Endothelial cell of hepatic sinusoid (primary cell): ENCODE measurements around the gene RALGAPA1.

ENCODE experiments used
- in situ Hi-C: cut with HindIII; loops from 2 replicates; pipeline ENCODE4 v1.10.0; 2017; ENCODE audit warnings: low sequenced_read_pairs

Gene RALGAPA1

GRCh38 chr14:35557221-35557747 lies 251.8 kb downstream of the RALGAPA1 start:
- in situ Hi-C loops, result no loop called here

DNA sequence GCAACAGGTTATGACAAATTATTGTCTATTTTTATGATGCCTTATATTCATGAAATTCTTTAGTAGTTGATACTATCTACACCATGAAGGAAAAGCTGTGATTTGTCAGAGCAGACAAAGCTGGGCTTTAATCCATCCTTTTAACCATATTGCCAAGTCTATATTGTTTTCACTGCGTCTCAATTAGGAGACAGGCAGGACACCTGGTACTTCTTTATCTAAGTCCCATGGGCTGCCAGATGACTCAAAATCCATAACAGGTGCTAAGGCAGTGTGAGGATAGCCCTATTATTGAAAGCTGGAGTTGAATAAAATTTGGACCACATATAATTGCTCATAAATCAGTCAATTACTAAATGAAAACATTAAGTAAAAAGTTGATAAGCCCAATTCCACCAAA lies 252.5 kb downstream of the RALGAPA1 start:
- in situ Hi-C loops, result no loop called here

- in situ Hi-C loops, result no loop called here
Measured at GRCh38 chr14:35553808-35554207, 255.3 kb downstream of the RALGAPA1 start.

GRCh38 chr14:35551081-35551480 lies 258.0 kb downstream of the RALGAPA1 start:
- in situ Hi-C loops, result no loop called here

GRCh38 chr14:35549551-35549950 lies 259.5 kb downstream of the RALGAPA1 start:
- in situ Hi-C loops, result no loop called here

DNA sequence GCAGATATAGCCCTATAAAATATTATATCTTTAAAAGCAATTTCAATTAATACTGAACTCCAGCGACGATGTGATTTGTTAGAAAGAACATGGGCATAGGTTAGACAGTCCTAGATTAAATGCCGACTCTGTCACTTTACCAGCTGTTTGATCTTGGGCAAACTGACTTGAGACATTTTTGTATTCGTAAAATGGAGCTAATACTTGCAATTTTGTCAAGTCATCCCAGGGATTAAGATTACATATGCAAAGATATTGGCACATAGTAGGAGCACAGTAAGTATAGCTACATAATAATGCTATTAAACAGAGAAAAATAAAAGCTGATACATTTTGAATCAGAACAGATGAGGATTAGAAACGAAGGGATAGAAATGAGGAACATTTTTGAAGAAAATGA lies 266.1 kb downstream of the RALGAPA1 start:
- in situ Hi-C loops, result no loop called here

GRCh38 chr14:35539969-35540368 lies 269.1 kb downstream of the RALGAPA1 start:
- in situ Hi-C loops, result no loop called here

- in situ Hi-C loops, result no loop called here
Measured at GRCh38 chr14:35535483-35536112, 273.5 kb downstream of the RALGAPA1 start.

DNA sequence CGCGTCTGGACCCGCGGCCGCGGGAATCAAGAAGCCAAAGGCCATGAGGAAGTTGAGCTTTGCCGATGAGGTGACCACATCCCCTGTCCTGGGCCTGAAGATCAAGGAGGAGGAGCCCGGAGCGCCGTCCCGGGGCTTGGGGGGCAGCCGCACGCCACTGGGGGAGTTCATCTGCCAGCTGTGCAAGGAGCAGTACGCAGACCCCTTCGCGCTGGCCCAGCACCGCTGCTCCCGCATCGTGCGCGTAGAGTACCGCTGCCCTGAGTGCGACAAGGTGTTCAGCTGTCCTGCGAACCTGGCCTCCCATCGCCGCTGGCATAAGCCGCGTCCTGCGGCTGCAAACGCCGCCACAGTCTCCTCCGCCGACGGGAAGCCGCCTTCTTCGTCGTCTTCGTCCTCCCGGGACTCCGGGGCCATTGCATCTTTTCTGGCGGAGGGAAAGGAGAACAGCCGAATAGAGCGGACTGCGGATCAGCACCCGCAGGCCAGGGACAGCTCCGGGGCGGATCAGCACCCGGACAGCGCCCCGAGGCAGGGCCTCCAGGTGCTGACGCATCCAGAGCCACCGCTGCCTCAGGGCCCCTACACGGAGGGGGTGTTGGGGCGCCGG lies 274.1 kb downstream of the RALGAPA1 start:
- in situ Hi-C loops, result no loop called here

DNA sequence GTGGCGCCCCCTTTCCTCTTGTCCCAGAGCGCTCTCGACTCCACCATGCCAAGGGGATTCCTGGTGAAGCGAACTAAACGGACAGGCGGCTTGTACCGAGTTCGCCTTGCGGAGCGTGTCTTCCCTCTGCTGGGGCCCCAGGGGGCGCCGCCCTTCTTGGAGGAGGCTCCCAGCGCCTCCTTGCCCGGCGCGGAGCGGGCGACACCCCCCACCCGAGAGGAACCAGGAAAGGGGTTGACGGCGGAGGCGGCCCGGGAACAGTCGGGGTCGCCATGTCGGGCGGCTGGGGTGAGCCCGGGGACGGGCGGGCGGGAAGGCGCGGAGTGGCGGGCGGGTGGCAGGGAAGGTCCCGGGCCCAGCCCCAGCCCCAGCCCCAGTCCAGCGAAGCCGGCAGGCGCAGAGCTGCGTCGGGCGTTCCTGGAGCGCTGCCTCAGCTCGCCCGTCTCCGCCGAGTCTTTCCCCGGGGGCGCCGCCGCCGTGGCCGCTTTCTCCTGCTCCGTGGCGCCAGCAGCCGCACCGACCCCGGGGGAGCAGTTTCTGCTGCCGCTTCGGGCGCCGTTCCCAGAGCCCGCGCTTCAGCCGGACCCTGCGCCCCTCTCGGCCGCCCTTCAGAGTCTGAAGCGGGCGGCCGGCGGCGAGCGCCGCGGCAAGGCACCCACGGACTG lies 274.8 kb downstream of the RALGAPA1 start:
- in situ Hi-C loops, result no loop called here

DNA sequence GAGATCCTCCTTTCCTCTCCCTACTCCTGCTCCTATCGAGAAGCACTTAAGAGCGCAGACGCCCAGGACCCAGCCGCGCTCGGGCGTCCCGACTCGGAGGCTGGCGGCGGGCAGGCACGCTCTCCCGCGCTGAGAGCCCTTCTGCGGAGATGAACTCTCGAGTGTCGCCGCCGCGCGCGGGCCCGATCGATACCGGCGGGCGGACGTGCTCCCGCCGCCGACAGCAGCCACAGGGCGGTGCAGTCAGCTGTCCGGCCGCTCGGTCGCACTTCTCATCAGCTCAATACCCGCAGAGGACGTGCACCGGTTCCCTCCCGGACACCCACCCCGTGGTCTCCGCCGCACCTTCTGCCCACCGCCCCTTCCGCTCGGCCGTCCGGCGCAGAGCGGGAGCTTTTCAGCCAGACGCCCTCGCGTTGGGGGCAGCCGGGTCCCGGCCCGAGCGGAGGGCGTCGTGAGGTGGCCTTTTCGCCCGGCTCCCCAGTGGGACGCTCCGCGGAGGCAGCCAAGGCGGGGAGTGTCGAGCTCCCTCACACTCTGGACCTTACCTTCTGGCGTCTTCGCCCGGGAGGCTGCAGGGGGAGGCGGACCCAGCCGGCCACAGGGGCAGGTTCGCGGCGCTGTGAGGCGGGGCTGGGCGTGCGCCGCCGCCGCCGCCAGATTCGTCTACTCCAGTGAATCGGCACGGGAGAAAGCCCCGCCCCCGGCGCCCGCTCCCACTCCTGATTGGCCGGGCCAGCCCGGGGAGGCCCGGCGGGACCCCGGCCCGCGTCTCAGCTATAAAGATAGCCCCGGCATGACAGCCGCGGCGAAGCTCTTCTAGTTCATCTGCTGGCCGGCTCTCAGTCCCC lies 275.5 kb downstream of the RALGAPA1 start, which contains the start of gene INSM2:
Gene INSM2 (plus strand): TSS at position 808 of the 851 bp plus-strand sequence. CDS start 89 bp downstream, outside the sequence.
- in situ Hi-C loops, result no loop called here

DNA sequence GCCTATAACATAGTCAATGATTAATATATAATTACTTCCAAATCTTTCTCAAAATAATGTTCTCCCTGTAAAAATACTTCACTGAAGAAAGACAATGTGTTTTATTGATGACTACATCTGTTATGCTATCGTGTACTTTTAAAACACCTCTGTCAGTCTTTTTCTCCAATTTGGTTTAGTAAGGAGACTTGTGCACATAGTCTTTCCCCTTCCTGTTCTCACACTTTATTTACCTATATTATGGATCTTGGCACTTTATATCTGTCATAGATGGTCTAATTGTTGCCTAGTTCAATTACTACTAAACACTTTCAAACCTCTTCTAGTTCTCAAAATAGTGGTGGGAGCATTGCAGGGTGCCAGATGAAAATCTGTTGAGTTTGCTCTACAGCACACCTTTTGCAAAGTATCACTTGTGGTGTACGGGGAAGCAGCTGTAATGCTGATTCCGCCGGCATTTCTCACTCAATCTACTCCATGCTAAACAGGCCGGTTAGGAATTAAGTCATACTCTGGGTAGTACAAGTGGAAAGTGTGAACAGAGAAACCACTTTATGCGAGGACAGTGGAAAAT lies 276.2 kb downstream of the RALGAPA1 start:
- in situ Hi-C loops, result no loop called here

DNA sequence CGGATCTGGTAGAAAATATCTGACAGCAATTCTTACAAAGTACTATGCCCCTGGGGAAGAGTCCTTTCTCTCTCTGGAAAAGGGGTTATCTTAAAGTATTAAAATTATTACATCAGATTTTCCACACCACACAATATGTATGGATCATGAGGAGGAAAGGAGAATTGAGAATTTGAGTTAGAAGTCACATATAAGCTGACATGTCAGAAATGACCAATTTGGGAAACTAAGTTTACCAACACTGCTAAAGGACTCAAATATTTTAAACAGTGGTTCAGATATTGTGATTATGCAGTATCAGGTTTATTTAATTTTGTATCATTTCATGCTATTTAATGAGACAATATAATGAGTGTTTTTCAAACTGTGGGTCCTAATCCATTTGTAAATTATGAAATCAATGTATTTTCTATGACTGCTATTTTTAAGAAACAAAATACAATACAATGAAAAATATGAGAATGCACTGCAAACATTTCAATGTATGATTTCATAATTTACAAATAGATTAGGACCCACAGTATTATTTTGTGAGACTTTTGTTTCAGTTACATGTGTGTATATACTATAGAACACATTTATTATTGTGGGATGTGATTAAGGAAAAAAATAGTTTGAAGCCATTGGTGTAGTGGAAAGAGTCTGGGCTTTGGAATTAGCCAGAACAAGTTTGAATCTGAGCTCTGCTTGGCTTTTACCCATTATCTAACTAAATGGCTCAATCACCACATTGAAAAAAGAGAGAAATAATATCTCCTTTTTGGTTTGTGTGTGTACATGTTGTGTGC lies 276.9 kb downstream of the RALGAPA1 start:
- in situ Hi-C loops, result no loop called here

- in situ Hi-C loops, result no loop called here
Measured at GRCh38 chr14:35526962-35527361, 282.1 kb downstream of the RALGAPA1 start.

DNA sequence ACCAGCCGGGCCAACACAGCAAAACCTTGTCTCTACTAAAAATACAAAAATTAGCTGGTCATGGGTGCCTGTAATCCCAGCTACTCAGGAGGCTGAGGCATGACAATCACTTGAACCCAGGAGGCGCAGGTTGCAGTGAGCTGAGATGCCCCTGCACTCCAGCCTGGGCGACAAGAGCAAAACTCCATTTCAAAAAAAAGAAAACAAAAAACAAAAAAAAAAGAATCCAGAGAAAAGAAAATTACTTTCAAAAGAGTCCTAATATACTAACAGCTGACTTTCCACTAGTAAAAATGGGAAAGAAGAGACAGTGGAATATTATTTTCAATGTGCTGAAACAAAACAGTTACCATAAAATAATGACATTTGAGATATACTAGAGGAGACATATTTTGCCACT lies 283.4 kb downstream of the RALGAPA1 start:
- in situ Hi-C loops, result no loop called here

- in situ Hi-C loops, result no loop called here
Measured at GRCh38 chr14:35519986-35520385, 289.1 kb downstream of the RALGAPA1 start.

DNA sequence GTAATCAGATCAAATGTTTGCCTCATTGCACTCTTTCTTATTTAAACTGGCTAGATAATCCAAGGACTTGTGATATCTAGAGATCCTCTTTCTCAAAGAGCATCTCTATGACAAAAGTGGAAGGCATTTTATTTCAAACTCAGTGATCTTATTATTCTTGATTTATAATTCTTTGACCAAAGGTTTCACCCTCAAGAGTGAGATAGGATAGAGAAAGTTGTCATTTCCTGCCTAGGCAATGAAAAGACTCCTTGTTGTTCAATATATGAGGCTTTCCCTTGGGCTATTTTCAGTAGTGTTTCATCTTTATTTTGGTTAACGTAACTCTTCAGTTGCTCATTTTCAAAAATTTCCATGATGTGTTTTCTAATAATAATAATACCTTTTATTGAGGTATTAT lies 293.2 kb downstream of the RALGAPA1 start:
- in situ Hi-C loops, result no loop called here

DNA sequence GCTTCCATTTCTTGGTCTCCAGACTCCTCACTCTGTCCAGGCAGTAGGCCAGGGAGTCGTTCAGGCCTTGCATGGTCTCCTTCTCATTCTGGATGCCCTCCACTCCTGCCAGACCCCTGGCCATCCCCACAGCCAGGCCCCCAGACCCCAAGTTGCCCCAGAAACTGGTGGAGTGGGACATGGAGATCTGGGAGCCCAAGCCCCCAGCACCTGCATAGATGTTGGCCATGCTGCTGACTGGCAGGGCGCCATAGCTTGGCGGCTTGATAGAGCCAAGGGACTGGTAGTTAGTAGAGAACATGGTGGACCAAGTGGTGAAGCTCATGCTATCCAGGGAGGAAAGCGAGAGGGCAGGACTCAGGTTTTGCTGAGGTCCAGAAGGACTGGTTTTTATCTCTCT lies 296.3 kb downstream of the RALGAPA1 start:
- in situ Hi-C loops, result no loop called here

DNA sequence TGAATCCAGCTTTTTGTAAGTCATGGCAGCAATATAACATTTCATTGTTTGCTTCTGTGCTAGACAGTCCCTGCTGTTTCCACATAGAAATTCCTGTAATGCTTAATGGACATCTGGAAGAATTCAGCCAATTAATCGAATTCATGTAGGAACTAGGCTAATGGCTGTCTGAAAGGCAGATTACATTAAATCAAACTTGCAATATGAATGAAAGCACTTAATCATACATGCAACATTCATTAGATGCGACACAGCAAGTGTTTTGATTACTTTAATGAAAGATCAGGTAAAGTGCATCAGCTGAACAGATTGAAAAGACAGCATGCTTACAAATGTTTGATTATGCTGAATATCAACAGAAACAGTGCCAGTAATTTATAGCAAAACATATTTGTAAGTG lies 299.2 kb downstream of the RALGAPA1 start:
- in situ Hi-C loops, result no loop called here

- in situ Hi-C loops, result no loop called here
Measured at GRCh38 chr14:35506927-35507326, 302.2 kb downstream of the RALGAPA1 start.
